Measurements from ENCODE around the gene METTL6. TPM values are rescaled to one million over a fixed set of nuclear protein-coding genes. Genes with fewer than 3 reads are reported as not detected.
"Not testable (repeated sequence)": the region's sequence is repeated elsewhere in the genome, so short reads cannot be mapped to it uniquely, and the experiment has no call there.

Gene METTL6
- total RNA-seq, 1 donor from 2014 or later, result 20.1 TPM

GRCh38 chr3:15428539-15428938 is 1.2 kb upstream of the METTL6 start:
- H3K27ac Mint-ChIP-seq, result peak overlapping the region; percentile 97
- DNase-seq (ENCODE audit: extremely low spot score, unreplicated experiment), result no peak
- no peaks in the 10 kb centered on the region for H3K9me3 Mint-ChIP-seq
- H3K4me1 Mint-ChIP-seq (ENCODE audit: unreplicated experiment), result peaks cover 30% of the 10 kb centered on the region
- H3K4me3 Mint-ChIP-seq, result peak overlapping the region; percentile 100
- no peaks in the 10 kb centered on the region for H3K27me3 Mint-ChIP-seq
- TF ChIP-seq CTCF (conservative IDR thresholded peaks at IDR 0.05), result no peak
- peaks cover 4% of the 10 kb centered on the region for H3K36me3 Mint-ChIP-seq

- peak overlapping the region; percentile 97 for H3K27ac Mint-ChIP-seq
- no peaks in the 10 kb centered on the region for H3K27me3 Mint-ChIP-seq
- H3K4me3 Mint-ChIP-seq, result peak overlapping the region; percentile 100
- no peaks in the 10 kb centered on the region for H3K9me3 Mint-ChIP-seq
- H3K36me3 Mint-ChIP-seq, result no peaks in the 10 kb centered on the region
- no peak for TF ChIP-seq CTCF (conservative IDR thresholded peaks at IDR 0.05)
- H3K4me1 Mint-ChIP-seq (ENCODE audit: unreplicated experiment), result peaks cover 30% of the 10 kb centered on the region
- DNase-seq (ENCODE audit: extremely low spot score, unreplicated experiment), result no peak
These were observed 637 bp upstream of the METTL6 start for GRCh38 chr3:15427981-15428380.

GRCh38 chr3:15426579-15427118 is 695 bp downstream of the METTL6 start:
- peaks cover 3% of the 10 kb centered on the region for H3K36me3 Mint-ChIP-seq
- H3K9me3 Mint-ChIP-seq, result no peaks in the 10 kb centered on the region
- no peak for DNase-seq (ENCODE audit: extremely low spot score, unreplicated experiment)
- peak overlapping the region; percentile 100 for H3K4me3 Mint-ChIP-seq
- peak overlapping the region; percentile 97 for H3K27ac Mint-ChIP-seq
- no peaks in the 10 kb centered on the region for H3K27me3 Mint-ChIP-seq
- no peak for TF ChIP-seq CTCF (conservative IDR thresholded peaks at IDR 0.05)
- peaks cover 30% of the 10 kb centered on the region for H3K4me1 Mint-ChIP-seq (ENCODE audit: unreplicated experiment)

- Mint-ChIP-seq H3K27ac (no peak overlapping the region), H3K4me1 (ENCODE audit: unreplicated experiment) (peaks cover 4% of the 10 kb centered on the region), H3K4me3 (no peak overlapping the region), H3K36me3 (peaks cover 14% of the 10 kb centered on the region), H3K9me3 (no peaks in the 10 kb centered on the region), H3K27me3 (no peaks in the 10 kb centered on the region)
- TF ChIP-seq CTCF (conservative IDR thresholded peaks at IDR 0.05), result no peak
- DNase-seq (ENCODE audit: extremely low spot score, unreplicated experiment), result no peak
These were observed 6.5 kb downstream of the METTL6 start for GRCh38 chr3:15420871-15421270.

- not testable (repeated sequence) for DNase-seq (ENCODE audit: extremely low spot score, unreplicated experiment); H3K27ac Mint-ChIP-seq; H3K27me3 Mint-ChIP-seq; H3K9me3 Mint-ChIP-seq; H3K4me1 Mint-ChIP-seq (ENCODE audit: unreplicated experiment); H3K4me3 Mint-ChIP-seq
- peaks cover 27% of the 10 kb centered on the region for H3K36me3 Mint-ChIP-seq
These were observed 16.4 kb downstream of the METTL6 start for GRCh38 chr3:15410966-15411365.

- no peak for TF ChIP-seq CTCF (conservative IDR thresholded peaks at IDR 0.05)
- Mint-ChIP-seq H3K4me3 (no peak overlapping the region), H3K36me3 (peaks cover 16% of the 10 kb centered on the region), H3K27ac (no peak overlapping the region), H3K4me1 (ENCODE audit: unreplicated experiment) (no peaks in the 10 kb centered on the region), H3K9me3 (no peaks in the 10 kb centered on the region), H3K27me3 (no peaks in the 10 kb centered on the region)
- no peak for DNase-seq (ENCODE audit: extremely low spot score, unreplicated experiment)
These were observed 17.6 kb downstream of the METTL6 start for GRCh38 chr3:15409774-15410173.
